ENCODE results near the gene ETS2.

DNA sequence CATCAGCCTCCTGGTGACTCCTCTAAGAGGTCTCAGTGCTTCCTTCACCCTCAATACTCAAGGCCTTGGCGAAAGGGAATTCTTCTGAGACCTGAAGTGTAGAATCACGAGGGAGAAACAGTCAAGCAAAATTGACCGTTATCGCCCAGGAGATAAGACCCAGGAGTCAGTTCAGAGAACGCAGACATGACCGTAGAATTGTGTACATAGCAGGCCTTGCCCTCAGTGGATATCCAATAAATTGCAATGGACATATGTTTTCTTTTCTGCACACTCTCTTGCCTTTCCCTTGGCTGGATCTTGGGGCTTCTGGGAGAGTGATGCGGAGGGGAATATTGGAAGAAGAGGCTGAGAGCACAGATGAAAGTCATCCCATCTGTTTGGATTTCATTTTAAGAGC, 15.7 kb upstream of the ETS2 start:
- TF ChIP-seq EZH2 (IDR thresholded peaks at IDR 0.05; ENCODE audit: insufficient read depth, poor library complexity, severe bottlenecking) (no peak), EZH2phosphoT487 (IDR thresholded peaks at IDR 0.05; ENCODE audit: insufficient read depth, low read depth) (no peak)

Measured in GM23248 (cell line).